ENCODE measurements around the gene SDHB. TPM values are rescaled to one million over a fixed set of nuclear protein-coding genes. Genes with fewer than 3 reads are reported as not detected.

Gene SDHB
- total and polyA plus RNA-seq, 2 of the 8 experiments (the other 6 are each of a cell fraction or from before 2014, with no cell fraction given) = 84.0 to 98.7 TPM

GRCh38 chr1:17014671-17015567 lies 38.9 kb downstream of the SDHB start:
- Histone ChIP-seq H3K79me1 (ENCODE audit: low read depth, low read length) (no peaks in the 10 kb centered on the region; the same call in 1 of the 2 replicates), H3K56ac (replicated peaks; ENCODE audit: insufficient read length, low read depth, low read length) (no peak overlapping the region), H3K4me2 (ENCODE audit: insufficient read depth in 1 of 2, low read depth in 2 of 2, low read length in 2 of 2) (peak overlapping the region in 1 of 2 experiments; percentile 47; a peak in 3 of 4 replicates), H3K18ac (ENCODE audit: extremely low read depth, low read length) (peak overlapping the region; percentile 27; the same call in 1 of the 2 replicates), H2BK5ac (ENCODE audit: low read depth, low read length) (peak overlapping the region; percentile 79; the same call in 1 of the 2 replicates), H3K27me3 (replicated peaks in 1 of 4; ENCODE audit: control insufficient read depth in 3 of 4, extremely low read depth in 1 of 4, insufficient read depth in 3 of 4, low read length in 3 of 4) (no peaks in the 10 kb centered on the region), H2BK15ac (ENCODE audit: low read length) (no peak overlapping the region), H2AFZ (ENCODE audit: low read length) (no peak overlapping the region), H2BK120ac (replicated peaks; ENCODE audit: low read depth, low read length) (peak overlapping the region; percentile 36), H4K91ac (replicated peaks; ENCODE audit: insufficient read length, low read length) (peak overlapping the region; percentile 17), H3K23me2 (ENCODE audit: low read depth, low read length) (peaks cover 5% of the 10 kb centered on the region; the same call in 1 of the 2 replicates), H3K23ac (ENCODE audit: insufficient read length) (no peak overlapping the region), H3K9me3 (ENCODE audit: insufficient read depth in 2 of 2, low read depth in 1 of 2, low read length in 1 of 2) (no peaks in the 10 kb centered on the region), H4K8ac (ENCODE audit: extremely low read depth, insufficient read depth, low read length) (no peak overlapping the region), H3K4me1 (replicated peaks in 1 of 4; ENCODE audit: control insufficient read depth in 3 of 4, insufficient read depth in 4 of 4, low read length in 3 of 4) (peaks cover 24 to 40% (median 28%) of the 10 kb centered on the region in 4 experiments), H3K9ac (replicated peaks in 1 of 4; ENCODE audit: extremely low read depth in 1 of 4, low read depth in 3 of 4, low read length in 3 of 4) (no peak overlapping the region), H3K36me3 (ENCODE audit: control insufficient read depth in 2 of 4, insufficient read depth in 4 of 4, low read length in 3 of 4) (peaks cover 1 to 16% (median 6%) of the 10 kb centered on the region in 4 experiments; a peak in 7 of 8 replicates), H4K5ac (ENCODE audit: insufficient read length, low read depth, low read length) (no peak overlapping the region), H2BK20ac (ENCODE audit: low read length) (peak overlapping the region; percentile 86), H2AK5ac (ENCODE audit: low read depth, low read length) (no peak overlapping the region), H3K4me3 (ENCODE audit: extremely low read depth in 1 of 4, insufficient read depth in 2 of 4, low read depth in 3 of 4, low read length in 4 of 4) (no peak overlapping the region), H3K27ac (ENCODE audit: low read depth, low read length) (no peak overlapping the region), H3K14ac (ENCODE audit: insufficient read length) (no peak overlapping the region), H3K4ac (replicated peaks; ENCODE audit: insufficient read length, low read depth, low read length) (no peak overlapping the region), H4K20me1 (replicated peaks in 1 of 2; ENCODE audit: control insufficient read depth in 1 of 2, insufficient read depth in 2 of 2, low read length in 2 of 2) (peaks cover 0 to 5% of the 10 kb centered on the region in 2 experiments), H2BK12ac (ENCODE audit: low read depth, low read length) (peak overlapping the region; percentile 80; the same call in 1 of the 2 replicates), H3K79me2 (ENCODE audit: control insufficient read depth in 1 of 2, insufficient read depth in 2 of 2, low read length in 2 of 2) (peaks cover 0 to 4% of the 10 kb centered on the region in 2 experiments; a peak in 1 of 4 replicates)
- CTCF ChIA-PET (ENCODE audit: partially characterized antibody) = interaction anchor here (1.4 to 3.9 kb wide), 5 partner anchors 15 to 125 kb away, joined by 4 to 31 read pairs (median 6); no protein-coding TSS in a partner anchor
- TF ChIP-seq POLR2A (IDR thresholded peaks at IDR 0.05; ENCODE audit: control extremely low read depth in 1 of 2, low read depth in 2 of 2, low read length in 2 of 2) (no peak), KDM1A (IDR thresholded peaks at IDR 0.05; ENCODE audit: borderline replicate concordance, low read length) (peak; percentile 75; the same call in 1 of the 2 replicates)
- 55% methylated on average over 10 of the region's 10 CpGs; no CpG with 5 or more reads in 1 of the 2 experiments for WGBS, 2 experiments (ENCODE audit: extremely low coverage in 1 of 2, insufficient coverage in 1 of 2, insufficient read length in 1 of 2, insufficient replicate concordance in 2 of 2, low coverage in 1 of 2, low lambda C conversion rate in 2 of 2, missing lambda C conversion rate in 1 of 2)
- POLR2A ChIA-PET (ENCODE audit: partially characterized antibody) = interaction anchor here (0.6 to 1.4 kb wide), 4 partner anchors 8 to 304 kb away, joined by 3 to 5 read pairs (median 3); no protein-coding TSS in a partner anchor
- DNase-seq (ENCODE audit: low read depth in 1 of 2, low spot score in 2 of 2) (no peak), FAIRE-seq (no peak)
